Upper lobe of right lung (tissue), 1 donor: ENCODE results near the gene MCC. TPM values are rescaled to one million over a fixed set of nuclear protein-coding genes. Genes with fewer than 3 reads are reported as not detected.

ENCODE experiments used
- ATAC-seq: fragments of 200-7000 bp; cut with Tn5 transposase; one replicate; pipeline ENCODE4 v1.9.1; 2020; ENCODE audit warnings: mild to moderate bottlenecking, moderate library complexity
- DNase-seq: peaks from one replicate; pipeline ENCODE4 v3.0.0-alpha.2; 2020
- H3K27ac ChIP-seq: fragments of 200-600 bp; one replicate; pipeline ENCODE4 v1.8.0; 2022
- H3K27me3 ChIP-seq: fragments of 200-600 bp; one replicate; pipeline ENCODE4 v1.8.0; 2022; ENCODE audit warnings: mild to moderate bottlenecking
- H3K36me3 ChIP-seq: fragments of 200-600 bp; one replicate; pipeline ENCODE4 v1.8.0; 2022
- H3K4me1 ChIP-seq: fragments of 200-600 bp; one replicate; pipeline ENCODE4 v1.8.0; 2022
- H3K4me3 ChIP-seq: fragments of 200-600 bp; one replicate; pipeline ENCODE4 v1.8.0; 2022; ENCODE audit warnings: mild to moderate bottlenecking
- H3K9me3 ChIP-seq: fragments of 200-600 bp; one replicate; pipeline ENCODE4 v1.8.0; 2022
- intact Hi-C: fragments of 100-400 bp; cut with DNase I; formaldehyde crosslinking; loops from one replicate; pipeline ENCODE4 v1.11.0; 2022
- total RNA-seq: library from RNA; stranded (reverse); fragmentation: NEBNext Ultra II Directional; extraction: Animal tissue kit (Norgen Biotek cat#: 25700); gene quantifications from one replicate; pipeline ENCODE4 v1.2.1, GENCODE V29; 2021
- TF ChIP-seq, protein P1 (sequence below): fragments of 200-600 bp; IDR thresholded peaks from one replicate; pipeline ENCODE4 v1.8.0; 2022; ENCODE audit warnings: antibody characterized with exemption
- donor health status: DM: no; HTN: yes; CAD: no; lungs with severe emphysema.

MCC gene
- total RNA-seq, 1 donor from 2014 or later, result 18.6 TPM

DNA sequence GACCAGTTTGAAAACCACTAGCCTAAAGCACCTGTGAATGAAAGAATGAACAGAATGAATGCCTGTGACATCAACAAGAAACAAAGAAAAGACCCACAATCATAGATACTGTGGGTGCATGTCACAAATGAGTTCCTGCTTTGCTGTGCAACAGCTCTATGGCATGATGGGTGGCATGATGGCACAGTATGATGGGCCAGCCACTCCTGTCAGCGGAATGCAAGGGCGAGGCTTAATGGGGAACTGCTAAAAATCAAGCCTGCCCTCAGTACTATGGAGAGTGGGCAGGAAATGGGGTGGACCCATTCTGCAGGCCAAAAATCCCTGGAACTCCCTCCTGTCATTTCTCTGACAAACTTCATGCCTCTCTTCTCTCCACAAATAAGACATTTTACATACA, 422.6 kb downstream of the MCC start:
- no peak for ATAC-seq
- intact Hi-C loops, result no loop called here
- TF ChIP-seq, protein P1, sequence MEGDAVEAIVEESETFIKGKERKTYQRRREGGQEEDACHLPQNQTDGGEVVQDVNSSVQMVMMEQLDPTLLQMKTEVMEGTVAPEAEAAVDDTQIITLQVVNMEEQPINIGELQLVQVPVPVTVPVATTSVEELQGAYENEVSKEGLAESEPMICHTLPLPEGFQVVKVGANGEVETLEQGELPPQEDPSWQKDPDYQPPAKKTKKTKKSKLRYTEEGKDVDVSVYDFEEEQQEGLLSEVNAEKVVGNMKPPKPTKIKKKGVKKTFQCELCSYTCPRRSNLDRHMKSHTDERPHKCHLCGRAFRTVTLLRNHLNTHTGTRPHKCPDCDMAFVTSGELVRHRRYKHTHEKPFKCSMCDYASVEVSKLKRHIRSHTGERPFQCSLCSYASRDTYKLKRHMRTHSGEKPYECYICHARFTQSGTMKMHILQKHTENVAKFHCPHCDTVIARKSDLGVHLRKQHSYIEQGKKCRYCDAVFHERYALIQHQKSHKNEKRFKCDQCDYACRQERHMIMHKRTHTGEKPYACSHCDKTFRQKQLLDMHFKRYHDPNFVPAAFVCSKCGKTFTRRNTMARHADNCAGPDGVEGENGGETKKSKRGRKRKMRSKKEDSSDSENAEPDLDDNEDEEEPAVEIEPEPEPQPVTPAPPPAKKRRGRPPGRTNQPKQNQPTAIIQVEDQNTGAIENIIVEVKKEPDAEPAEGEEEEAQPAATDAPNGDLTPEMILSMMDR, result no peak

DNA sequence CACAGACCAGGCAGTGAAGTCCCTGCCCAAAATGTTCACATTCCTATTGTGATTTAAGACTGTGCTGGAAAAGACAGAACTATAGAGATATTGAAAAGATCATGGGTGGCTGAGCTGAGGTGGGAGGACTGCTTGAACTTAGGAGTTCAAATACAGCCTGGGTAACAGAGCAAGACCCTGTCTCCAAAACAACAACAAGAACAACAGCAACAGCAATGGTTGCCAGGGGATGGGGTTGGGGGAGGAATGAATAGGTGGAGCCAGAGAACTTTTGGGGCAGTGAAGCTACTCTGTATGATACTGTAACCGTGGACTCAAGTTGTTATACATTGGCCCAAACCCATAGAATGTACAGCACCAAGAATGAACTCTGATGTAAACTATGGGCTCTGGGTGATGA, 423.4 kb downstream of the MCC start:
- H3K4me3 ChIP-seq, result no peak overlapping the region
- intact Hi-C loops, result no loop called here
- H3K9me3 ChIP-seq, result no peaks in the 10 kb centered on the region
- H3K36me3 ChIP-seq, result peaks cover 5% of the 10 kb centered on the region
- H3K4me1 ChIP-seq, result no peaks in the 10 kb centered on the region
- TF ChIP-seq, protein P1, result no peak
- no peaks in the 10 kb centered on the region for H3K27me3 ChIP-seq
- no peak overlapping the region for H3K27ac ChIP-seq
- DNase-seq (no peak), ATAC-seq (no peak)

More for the DNA sequence above, 422.6 kb downstream of the MCC start:
- no peak overlapping the region for H3K27ac ChIP-seq
- H3K27me3 ChIP-seq, result no peaks in the 10 kb centered on the region
- no peaks in the 10 kb centered on the region for H3K9me3 ChIP-seq
- no peak for DNase-seq
- peaks cover 5% of the 10 kb centered on the region for H3K36me3 ChIP-seq
- no peaks in the 10 kb centered on the region for H3K4me1 ChIP-seq
- no peak overlapping the region for H3K4me3 ChIP-seq

DNA sequence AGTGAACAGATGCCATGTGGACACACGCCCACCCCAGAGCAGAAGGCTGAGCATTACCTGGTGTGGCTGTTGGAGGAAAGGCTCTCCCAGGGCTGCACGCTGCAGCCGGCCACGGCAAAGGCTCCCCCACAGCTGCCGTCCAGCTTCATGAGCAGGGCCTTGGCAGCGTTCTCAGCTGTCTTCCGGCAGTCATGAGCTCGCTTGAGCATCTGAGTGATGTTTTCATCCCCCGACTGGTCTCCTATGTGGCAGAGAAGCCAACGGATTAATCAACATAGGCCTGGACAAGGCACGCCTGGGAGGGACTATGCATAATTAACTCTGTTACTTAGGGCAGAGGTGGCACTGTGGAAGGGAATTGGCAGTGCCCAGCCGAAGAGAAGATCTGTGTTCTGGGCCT, 424.3 kb downstream of the MCC start:
- H3K36me3 ChIP-seq, result peaks cover 5% of the 10 kb centered on the region
- intact Hi-C loops, result no loop called here
- ATAC-seq (no peak), DNase-seq (no peak)
- H3K4me1 ChIP-seq, result no peaks in the 10 kb centered on the region
- TF ChIP-seq, protein P1, result no peak
- H3K27me3 ChIP-seq, result no peaks in the 10 kb centered on the region
- H3K27ac ChIP-seq, result no peak overlapping the region
- H3K9me3 ChIP-seq, result no peaks in the 10 kb centered on the region
- no peak overlapping the region for H3K4me3 ChIP-seq

DNA sequence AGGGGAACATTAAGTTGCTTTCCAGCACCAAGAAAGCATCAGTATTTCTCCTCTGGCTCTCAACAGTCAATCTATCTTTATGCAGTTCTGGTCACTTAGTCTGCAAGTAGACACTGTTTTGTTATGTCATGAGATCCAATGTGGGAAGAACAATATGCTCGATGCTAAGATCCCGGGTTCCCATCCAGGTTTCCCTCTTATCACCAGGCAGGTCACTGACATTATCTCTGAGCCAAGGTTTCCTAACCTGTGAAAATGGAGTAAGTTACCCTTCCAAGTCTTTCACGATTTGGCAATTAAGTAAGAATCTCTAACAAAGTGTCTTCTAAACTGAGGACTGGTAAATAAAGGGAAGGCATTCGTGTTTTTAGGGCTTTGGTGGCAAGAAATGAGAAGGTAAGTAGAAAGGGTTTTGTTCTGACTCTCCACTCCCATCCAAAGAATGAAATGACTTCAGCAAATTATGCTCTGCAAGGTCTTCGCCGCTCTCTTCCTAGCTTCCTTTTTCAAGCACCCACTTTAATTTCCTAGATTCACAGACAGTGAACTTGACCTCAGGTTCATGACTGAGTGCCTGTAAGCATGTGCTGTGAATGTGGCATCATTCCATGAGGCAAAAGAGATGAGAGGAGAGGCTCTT, 425.3 kb downstream of the MCC start:
- DNase-seq (no peak), ATAC-seq (no peak)
- Histone ChIP-seq H3K36me3 (peaks cover 5% of the 10 kb centered on the region), H3K27me3 (no peaks in the 10 kb centered on the region), H3K27ac (no peak overlapping the region), H3K4me1 (no peaks in the 10 kb centered on the region), H3K9me3 (no peaks in the 10 kb centered on the region), H3K4me3 (no peak overlapping the region)
- intact Hi-C loops, result no loop called here
- TF ChIP-seq, protein P1, result no peak

DNA sequence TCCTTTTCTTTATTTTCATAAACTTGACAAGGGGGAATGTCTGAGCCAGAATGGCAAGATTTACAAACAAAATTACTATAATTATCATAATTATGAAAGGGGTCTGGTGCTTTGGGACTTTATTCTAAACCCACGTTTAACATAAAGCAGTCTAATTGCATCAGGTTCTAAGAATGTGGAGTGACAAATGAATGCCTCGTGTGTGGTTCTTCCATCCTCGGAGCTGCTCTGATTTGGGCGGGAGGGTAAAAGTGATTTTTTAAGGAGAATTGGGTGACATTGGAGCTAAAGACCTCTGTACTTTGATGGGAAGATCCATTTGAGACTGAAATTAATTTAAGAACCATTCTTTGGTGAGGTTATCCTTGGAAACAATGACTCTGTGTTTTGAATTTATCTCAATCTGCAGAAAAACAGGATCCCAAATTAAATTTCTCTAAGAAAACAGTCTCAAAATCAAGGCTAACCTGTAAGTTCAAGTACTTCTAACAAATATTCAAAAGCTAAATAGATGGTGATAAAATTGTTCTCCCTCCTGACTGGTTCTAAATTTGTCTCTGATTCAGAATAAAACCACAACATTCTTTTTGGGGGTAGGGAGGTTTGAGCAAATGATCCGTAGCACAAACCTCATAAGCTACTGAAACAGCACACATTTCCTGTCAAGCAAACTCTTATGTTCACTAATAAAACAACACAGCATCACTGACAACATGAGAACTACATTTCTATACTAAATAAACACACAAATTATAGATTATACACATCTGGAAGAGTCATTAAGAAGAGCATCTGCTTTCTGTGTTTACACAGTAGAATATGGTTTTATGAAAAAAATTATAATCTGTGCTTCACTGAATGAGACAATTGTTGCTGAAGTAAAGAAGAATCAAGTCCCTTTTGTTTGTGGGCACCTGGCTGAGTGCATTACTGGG, 426.1 kb downstream of the MCC start:
- H3K4me3 ChIP-seq, result no peak overlapping the region
- TF ChIP-seq, protein P1, result no peak
- H3K27ac ChIP-seq, result no peak overlapping the region
- ATAC-seq (no peak), DNase-seq (no peak)
- H3K9me3 ChIP-seq, result no peaks in the 10 kb centered on the region
- H3K27me3 ChIP-seq, result no peaks in the 10 kb centered on the region
- intact Hi-C loops, result no loop called here
- H3K4me1 ChIP-seq, result no peaks in the 10 kb centered on the region
- H3K36me3 ChIP-seq, result peaks cover 5% of the 10 kb centered on the region
